Natural killer cell treated with Interleukin-12 subunit alpha and Interleukin-12 subunit beta and Interleukin-15 and Interleukin-18, amount 100 ng/mL, for 72 hours (primary cell): ENCODE results near the gene NUDT16L1. TPM values are rescaled to one million over a fixed set of nuclear protein-coding genes. Genes with fewer than 3 reads are reported as not detected.

ENCODE experiments used
- ATAC-seq, 2 donors: fragments of 150-1000 bp; cut with Tn5 transposase in 1 of 2; sonication (Bioruptor Pico), chemical (Tn5 transposase) in 1 of 2; 2 replicates each; pipeline ENCODE4 v1.10.0; 2021
- DNase-seq: peaks from one replicate; pipeline ENCODE4 v3.0.0; 2022; ENCODE audit warnings: low spot score
- H3K27ac Mint-ChIP-seq, 2 donors: 1 replicate in 1 of 2; 2 replicates in 1 of 2; pipeline ENCODE4 v1.8.0; 2022; ENCODE audit warnings: mixed read lengths in 2 of 2, mild to moderate bottlenecking in 1 of 2, moderate library complexity in 1 of 2
- H3K27me3 Mint-ChIP-seq, 2 donors: 1 replicate in 1 of 2; 2 replicates in 1 of 2; pipeline ENCODE4 v1.8.0; 2022; ENCODE audit warnings: mixed read lengths in 2 of 2
- H3K36me3 Mint-ChIP-seq: one replicate; pipeline ENCODE4 v1.8.0; 2022; ENCODE audit warnings: mixed read lengths
- H3K4me1 Mint-ChIP-seq, 2 donors: 1 replicate in 1 of 2; 2 replicates in 1 of 2; pipeline ENCODE4 v1.8.0; 2022; ENCODE audit warnings: low read depth in 2 of 2, mixed read lengths in 2 of 2, mild to moderate bottlenecking in 1 of 2
- H3K4me3 Mint-ChIP-seq: one replicate; pipeline ENCODE4 v1.8.0; 2022; ENCODE audit warnings: mixed read lengths
- H3K9me3 Mint-ChIP-seq: 2 replicates; pipeline ENCODE4 v1.8.0; 2022; ENCODE audit warnings: mixed read lengths
- total RNA-seq, 2 donors: library from RNA; stranded (reverse); gene quantifications; one replicate each; pipeline ENCODE4 v1.2.3, GENCODE V29; 2022

NUDT16L1 gene
- total RNA-seq, 2 donors from 2014 or later = 37.3 to 57.0 TPM

DNA sequence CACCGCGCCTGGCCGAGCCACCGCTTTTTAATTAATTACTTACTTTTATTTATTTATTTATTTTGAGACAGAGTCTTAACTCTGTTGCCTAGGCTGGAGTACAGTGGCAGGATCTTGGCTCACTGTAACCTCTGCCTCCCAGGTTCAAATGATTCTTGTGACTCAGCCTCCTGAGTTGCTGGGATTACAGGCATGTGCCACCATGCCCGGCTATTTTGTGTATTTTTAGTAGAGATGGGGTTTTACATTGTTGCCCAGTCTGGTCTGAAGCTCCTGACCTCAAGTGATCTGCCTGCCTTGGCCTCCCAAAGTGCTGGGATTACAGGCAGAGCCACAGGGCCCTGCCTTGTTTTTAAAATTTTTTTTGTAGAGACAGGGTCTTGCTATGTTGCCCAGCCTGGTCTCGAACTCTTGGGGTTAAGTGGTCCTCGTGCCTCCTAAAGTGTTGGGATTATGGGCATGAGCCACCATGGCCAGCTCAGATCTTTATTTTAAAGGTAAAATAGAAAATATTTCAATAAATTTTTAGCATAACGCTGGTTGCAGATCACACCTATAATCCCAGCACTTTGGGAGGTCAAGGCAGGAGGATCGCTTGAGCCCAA, 18.3 kb upstream of the NUDT16L1 start:
- Mint-ChIP-seq H3K4me1 (peaks cover 19 to 22% of the 10 kb centered on the region in 2 donors), H3K4me3 (peak overlapping the region; percentile 68), H3K36me3 (no peaks in the 10 kb centered on the region), H3K27me3 (no peaks in the 10 kb centered on the region), H3K9me3 (no peaks in the 10 kb centered on the region), H3K27ac (peak overlapping the region; percentile 73 to 86)
- ATAC-seq (no peak), DNase-seq (no peak)

DNA sequence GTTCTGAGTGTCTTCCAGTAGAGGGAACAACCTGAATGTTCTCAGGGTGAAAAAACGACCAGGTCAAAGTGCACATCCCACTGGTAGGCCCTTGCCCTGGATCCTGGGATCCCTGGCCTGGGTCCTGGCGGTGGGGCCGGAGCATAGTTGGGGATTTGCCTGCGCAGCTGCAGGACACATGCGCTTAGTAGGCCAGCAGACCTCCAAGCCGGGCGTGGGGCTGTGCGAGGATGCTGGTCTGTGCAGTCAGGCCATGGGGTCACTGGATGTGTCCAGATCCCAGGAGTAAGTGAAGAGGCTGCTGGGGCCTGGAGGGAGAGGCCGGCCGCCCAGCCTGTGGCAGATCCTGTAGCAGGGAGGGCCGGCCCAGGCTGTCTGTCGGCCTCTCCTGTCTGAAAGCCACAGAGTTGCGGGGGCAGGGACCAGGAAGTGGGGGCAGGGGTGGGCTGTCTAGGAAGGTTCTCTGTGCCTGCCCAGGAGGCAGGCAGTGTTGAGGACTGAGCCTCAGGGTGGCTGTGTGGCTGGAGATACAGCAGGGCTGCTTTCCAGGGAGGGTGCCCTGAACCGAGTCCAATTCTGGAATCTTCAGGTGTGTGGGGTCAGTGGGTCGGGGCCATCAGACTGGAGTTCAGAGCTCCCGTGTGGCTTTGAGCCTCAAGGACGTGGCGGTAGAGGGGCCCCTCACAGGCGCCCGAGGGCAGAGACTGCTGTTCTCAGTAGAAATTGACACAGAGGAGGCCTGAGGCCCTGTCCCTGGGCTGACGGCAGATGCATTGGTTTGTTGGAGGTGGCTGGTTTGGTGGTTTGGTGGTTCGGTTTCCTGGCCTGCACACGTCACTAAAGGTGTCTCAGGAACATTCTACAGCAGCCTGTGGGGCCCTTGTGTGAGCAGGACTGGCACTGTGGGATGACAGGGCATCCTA, 17.2 kb upstream of the NUDT16L1 start:
- Mint-ChIP-seq H3K27me3 (no peaks in the 10 kb centered on the region), H3K4me3 (peak overlapping the region; percentile 68), H3K27ac (peak overlapping the region; percentile 73 to 86), H3K4me1 (peaks cover 19 to 22% of the 10 kb centered on the region in 2 donors), H3K9me3 (no peaks in the 10 kb centered on the region), H3K36me3 (no peaks in the 10 kb centered on the region)
- ATAC-seq = peak; percentile 79 to 84
- DNase-seq = no peak

DNA sequence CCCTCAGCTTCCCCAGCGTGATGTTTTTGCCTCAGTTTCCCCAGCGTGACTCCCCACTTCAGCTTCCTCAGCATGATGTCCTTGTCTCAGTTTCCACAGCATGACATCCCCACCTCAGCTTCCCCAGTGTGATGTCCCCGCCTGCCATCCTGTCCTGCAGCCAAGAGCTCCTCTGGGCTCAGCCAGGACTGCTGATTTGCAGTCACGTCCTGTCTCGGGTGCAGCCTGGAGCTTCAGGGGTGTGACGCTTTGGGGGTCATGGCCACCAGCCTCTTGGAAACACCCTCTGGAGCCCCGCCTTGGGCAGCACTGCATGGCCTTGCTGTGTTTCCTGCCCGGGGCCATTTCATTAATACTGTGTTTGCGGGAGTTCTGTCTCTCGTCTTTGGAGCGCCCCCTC, 16.5 kb upstream of the NUDT16L1 start:
- H3K36me3 Mint-ChIP-seq = no peaks in the 10 kb centered on the region
- no peak for DNase-seq
- H3K9me3 Mint-ChIP-seq = no peaks in the 10 kb centered on the region
- H3K27ac Mint-ChIP-seq = peak overlapping the region; percentile 73 to 86
- H3K4me1 Mint-ChIP-seq = peaks cover 19 to 22% of the 10 kb centered on the region in 2 donors
- H3K27me3 Mint-ChIP-seq = no peaks in the 10 kb centered on the region
- H3K4me3 Mint-ChIP-seq = peak overlapping the region; percentile 68
- peak in 1 of 2 donors; percentile 12 for ATAC-seq

DNA sequence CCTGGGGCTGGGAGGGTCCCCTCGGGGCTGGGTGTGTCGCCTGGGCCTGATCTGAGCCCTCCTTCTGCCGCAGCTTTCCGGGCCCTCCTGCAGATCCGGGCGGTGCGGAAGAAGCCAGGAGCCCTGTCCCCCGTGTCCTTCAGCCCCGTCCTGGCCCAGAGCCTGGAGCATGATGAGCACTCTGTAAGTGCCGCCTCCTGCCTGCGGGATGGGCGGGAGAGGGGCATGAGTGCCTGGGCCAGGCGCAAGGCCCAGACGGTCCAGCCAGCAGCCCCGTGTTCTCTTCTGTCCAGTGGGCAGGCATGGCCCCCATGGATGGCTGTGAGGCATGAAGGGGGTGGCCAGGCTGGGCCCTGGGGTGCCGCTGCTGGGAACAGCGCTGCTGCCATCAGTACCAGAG, 16.0 kb upstream of the NUDT16L1 start:
- no peaks in the 10 kb centered on the region for H3K36me3 Mint-ChIP-seq

DNA sequence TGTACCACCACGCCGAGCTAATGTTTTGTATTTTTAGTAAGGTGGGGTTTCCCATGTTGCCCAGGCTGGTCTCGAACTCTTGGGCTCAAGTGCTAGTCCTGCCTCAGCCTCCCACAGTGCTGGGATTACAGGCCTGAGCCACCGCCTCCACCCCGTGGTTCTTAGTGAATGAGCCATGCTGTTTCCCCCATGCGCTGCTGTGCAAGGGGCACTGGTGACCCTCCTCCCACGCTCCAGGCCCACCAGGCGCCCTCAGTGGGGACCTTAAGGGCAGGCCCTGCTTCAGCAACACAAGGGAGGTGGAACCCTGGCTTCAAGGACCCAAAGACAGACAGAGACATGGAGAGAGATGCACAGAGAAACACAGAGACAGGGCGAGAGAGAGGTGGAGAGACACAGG, 15.4 kb upstream of the NUDT16L1 start:
- Mint-ChIP-seq H3K4me3 (no peak overlapping the region), H3K9me3 (no peaks in the 10 kb centered on the region), H3K27ac (no peak overlapping the region), H3K27me3 (no peaks in the 10 kb centered on the region), H3K36me3 (no peaks in the 10 kb centered on the region), H3K4me1 (peaks cover 19 to 22% of the 10 kb centered on the region in 2 donors)
- DNase-seq = no peak
- ATAC-seq = no peak

More for the DNA sequence above, 16.0 kb upstream of the NUDT16L1 start:
- DNase-seq = no peak
- Mint-ChIP-seq H3K27ac (peak overlapping the region; percentile 73 to 86), H3K4me3 (no peak overlapping the region), H3K9me3 (no peaks in the 10 kb centered on the region), H3K4me1 (peaks cover 19 to 22% of the 10 kb centered on the region in 2 donors), H3K27me3 (no peaks in the 10 kb centered on the region)
- no peak for ATAC-seq

DNA sequence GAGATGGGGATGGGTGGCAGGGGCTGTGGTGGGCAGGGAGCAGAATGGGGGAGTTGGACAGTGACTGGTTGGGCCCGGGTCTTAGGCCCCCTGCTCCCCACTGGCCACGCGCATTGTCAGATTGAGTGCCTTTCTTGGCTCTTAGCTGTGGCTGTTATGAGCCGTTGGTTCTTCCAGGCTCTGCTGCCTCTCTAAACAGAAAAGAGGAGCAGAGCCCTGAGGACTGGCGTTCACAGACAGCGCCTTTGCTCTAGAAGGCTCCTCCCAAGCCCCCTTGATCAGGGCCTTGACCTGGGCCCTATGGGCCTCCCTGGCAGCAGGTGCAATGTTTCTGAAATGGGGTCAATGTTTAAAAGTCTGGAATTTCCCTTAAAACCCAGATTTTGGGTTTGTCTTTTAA, 14.8 kb upstream of the NUDT16L1 start:
- Mint-ChIP-seq H3K4me3 (no peak overlapping the region), H3K4me1 (peaks cover 19 to 22% of the 10 kb centered on the region in 2 donors), H3K27ac (no peak overlapping the region), H3K27me3 (no peaks in the 10 kb centered on the region), H3K36me3 (no peaks in the 10 kb centered on the region), H3K9me3 (no peaks in the 10 kb centered on the region)
- DNase-seq = no peak
- ATAC-seq = no peak

DNA sequence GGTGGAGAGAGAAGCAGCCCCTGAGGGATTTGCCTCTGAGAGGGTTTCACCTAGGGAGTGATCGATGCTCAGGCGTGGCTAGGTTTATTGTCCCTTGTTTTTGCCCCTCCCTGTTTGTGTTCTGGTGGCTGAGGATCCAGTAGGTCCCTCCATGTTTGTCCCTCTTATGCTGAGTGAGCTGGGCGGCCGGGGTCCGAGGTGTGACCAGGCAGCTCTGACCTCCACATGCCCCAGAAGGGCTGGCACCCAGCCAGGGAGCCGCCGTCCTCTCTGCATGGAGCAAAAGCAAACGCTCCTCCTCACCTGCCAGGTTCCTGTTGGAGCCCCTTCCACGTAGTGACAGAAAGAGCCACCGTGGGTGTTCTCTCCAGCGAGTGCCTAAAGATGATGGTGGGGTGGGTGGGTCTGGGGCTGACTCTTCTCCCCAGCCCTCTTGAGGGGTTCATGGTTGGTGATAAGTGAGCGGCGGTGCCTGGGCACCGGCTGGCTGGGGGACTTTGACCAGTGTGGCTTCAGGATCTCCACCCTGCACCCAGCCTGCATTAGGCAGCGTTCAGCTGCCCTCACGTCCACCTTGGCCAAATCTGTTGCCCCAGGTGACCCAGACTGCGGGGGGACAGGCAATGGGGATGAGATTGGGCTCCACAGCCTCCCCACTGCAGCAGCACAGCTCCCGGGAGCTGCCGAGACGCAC, 14.1 kb upstream of the NUDT16L1 start:
- Mint-ChIP-seq H3K4me1 (peaks cover 19 to 22% of the 10 kb centered on the region in 2 donors), H3K27me3 (no peaks in the 10 kb centered on the region), H3K27ac (no peak overlapping the region), H3K9me3 (no peaks in the 10 kb centered on the region), H3K4me3 (no peak overlapping the region), H3K36me3 (no peaks in the 10 kb centered on the region)
- no peak for DNase-seq
- no peak for ATAC-seq

DNA sequence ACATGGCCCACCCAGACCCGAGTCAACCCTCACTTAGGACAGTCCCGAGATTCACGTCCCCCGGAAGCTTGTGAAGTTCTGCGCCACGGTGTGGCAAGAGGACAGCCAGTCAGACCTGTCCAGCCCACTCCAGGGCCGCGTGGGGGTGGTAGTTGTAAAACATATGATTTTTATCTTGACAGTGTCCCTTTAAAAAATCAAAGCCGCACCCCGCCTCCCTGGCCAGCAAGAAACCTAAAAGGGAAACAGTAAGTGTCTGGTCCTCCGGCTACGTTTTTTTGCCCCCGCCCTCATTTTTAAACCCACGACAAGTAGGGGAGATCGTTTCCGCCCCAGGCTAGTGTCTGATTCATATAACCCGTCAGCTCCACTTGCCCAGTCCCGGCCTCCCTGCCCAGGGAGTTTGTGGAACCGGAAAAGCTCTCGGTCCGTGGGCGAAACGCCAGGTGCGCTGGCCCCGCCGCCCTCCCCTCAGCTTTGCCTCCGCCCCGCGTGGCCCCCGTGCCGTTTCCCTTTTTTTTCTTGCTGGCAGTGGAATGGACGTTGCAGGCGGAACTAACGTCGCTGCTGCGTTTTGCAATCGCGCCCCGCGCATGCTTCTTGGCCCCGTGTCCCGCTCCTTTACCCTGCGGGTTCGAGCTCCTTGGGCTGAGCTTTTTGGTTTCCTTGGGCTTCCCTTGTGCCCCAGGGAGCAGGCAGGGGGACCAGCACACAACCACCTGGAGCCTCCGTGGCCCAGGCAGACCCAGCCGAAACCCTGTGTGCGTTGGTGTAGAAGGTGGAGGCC, 13.3 kb upstream of the NUDT16L1 start:
- DNase-seq (no peak), ATAC-seq (no peak)
- no peaks in the 10 kb centered on the region for H3K27me3 Mint-ChIP-seq
- no peak overlapping the region for H3K27ac Mint-ChIP-seq
- no peaks in the 10 kb centered on the region for H3K9me3 Mint-ChIP-seq
- H3K4me1 Mint-ChIP-seq = peaks cover 19 to 22% of the 10 kb centered on the region in 2 donors
- no peaks in the 10 kb centered on the region for H3K36me3 Mint-ChIP-seq
- no peak overlapping the region for H3K4me3 Mint-ChIP-seq

DNA sequence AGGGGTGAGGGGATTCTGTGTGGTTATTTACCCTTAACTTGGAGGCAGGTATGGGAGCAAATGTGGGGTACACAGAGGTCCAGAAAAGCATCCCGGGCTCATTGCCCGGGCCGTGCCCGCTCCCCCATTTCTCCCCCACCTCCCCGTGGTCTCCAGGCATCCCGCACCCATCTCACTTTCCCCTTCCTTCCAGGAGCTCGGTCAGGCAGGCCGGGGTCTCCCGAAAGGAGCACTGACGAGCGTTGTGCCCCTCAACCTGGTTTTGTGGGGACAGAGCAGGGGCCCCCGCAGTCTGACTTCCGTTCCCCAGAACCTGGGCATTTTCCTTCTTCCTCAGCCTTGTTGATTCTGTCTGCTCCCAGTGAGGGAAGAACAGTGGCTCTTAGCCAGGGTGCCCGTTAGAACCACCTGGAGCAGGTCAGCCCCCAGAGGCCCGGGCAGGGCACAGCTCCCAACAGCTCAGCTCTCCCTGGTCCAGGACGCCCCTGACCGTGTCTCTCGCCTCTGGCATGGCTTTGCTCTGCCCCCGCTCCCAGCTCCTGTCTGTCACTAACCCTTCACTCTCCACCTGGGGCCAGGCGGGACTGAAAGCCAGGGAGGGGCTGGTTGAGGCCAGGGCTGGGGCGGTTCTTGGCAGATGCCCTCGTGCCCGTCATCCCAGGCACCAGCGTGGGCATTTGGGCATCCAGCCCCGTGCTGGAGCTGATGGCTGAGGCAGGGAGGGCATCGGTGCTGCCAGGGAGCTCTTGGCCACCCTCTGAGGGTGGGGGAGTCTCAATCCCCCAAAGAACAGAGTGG, 12.5 kb upstream of the NUDT16L1 start:
- ATAC-seq (no peak), DNase-seq (no peak)
- Mint-ChIP-seq H3K36me3 (no peaks in the 10 kb centered on the region), H3K27ac (peak overlapping the region in 1 of 2 donors; percentile 35), H3K27me3 (no peaks in the 10 kb centered on the region), H3K4me1 (peaks cover 12 to 16% of the 10 kb centered on the region in 2 donors), H3K4me3 (no peak overlapping the region), H3K9me3 (no peaks in the 10 kb centered on the region)

DNA sequence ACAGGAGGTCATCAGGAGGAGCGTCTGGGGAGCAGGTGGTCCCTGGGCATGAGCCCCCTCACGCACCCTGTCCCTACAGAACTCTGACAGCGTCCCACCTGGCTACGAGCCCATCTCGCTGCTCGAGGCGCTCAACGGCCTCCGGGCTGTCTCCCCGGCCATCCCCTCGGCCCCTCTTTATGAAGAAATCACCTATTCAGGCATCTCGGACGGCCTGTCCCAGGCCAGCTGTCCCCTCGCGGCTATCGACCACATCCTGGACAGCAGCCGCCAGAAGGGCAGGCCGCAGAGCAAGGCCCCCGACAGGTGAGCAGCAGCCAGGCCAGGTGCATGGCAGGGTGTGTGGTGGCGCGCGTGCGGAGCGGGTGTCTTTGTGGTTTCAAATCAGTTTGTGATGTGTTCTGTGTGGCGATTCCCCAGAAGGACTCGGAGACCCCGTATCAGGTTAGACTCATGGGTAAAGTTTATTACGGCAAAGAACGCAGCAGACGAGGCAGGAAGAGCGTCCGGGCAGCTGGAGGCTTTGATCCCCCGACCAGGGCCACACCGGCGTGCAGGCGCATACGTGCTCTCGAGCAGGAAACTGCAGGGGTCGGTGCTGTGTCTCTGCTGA, 11.8 kb upstream of the NUDT16L1 start:
- Mint-ChIP-seq H3K27me3 (no peaks in the 10 kb centered on the region), H3K4me1 (peaks cover 5 to 9% of the 10 kb centered on the region in 2 donors), H3K36me3 (no peaks in the 10 kb centered on the region), H3K27ac (peak overlapping the region in 1 of 2 donors; percentile 35), H3K9me3 (no peaks in the 10 kb centered on the region), H3K4me3 (no peak overlapping the region)
- no peak for DNase-seq
- ATAC-seq = no peak

DNA sequence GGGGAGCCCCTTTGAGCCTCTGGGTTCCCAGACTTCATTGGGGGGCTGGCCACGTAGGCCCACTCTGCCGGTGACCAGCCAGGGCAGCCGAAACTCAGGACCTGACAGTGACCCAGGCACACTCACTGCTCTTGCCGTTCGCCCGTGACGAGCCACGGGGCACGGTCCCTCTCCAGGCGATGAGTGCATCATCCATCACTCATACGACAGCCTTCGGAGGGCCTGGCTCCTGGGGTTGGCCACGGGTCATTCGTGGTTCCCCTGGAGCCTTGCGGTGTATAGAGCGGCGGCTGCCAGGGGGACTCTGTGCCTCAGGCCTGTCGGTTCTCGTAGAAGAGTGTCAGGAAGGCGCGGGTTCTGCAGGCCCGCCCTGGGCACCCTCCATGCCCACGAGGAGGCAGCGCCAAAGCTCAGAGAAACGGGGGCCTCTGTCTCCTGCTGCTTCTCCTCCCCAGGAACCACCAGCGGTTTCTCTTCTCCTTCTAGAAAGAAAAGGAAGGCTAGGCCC, 11.2 kb upstream of the NUDT16L1 start:
- Mint-ChIP-seq H3K27me3 (no peaks in the 10 kb centered on the region), H3K4me3 (no peak overlapping the region), H3K9me3 (no peaks in the 10 kb centered on the region), H3K36me3 (no peaks in the 10 kb centered on the region), H3K4me1 (peaks cover 0 to 4% of the 10 kb centered on the region in 2 donors), H3K27ac (no peak overlapping the region)
- no peak for ATAC-seq
- DNase-seq = no peak

DNA sequence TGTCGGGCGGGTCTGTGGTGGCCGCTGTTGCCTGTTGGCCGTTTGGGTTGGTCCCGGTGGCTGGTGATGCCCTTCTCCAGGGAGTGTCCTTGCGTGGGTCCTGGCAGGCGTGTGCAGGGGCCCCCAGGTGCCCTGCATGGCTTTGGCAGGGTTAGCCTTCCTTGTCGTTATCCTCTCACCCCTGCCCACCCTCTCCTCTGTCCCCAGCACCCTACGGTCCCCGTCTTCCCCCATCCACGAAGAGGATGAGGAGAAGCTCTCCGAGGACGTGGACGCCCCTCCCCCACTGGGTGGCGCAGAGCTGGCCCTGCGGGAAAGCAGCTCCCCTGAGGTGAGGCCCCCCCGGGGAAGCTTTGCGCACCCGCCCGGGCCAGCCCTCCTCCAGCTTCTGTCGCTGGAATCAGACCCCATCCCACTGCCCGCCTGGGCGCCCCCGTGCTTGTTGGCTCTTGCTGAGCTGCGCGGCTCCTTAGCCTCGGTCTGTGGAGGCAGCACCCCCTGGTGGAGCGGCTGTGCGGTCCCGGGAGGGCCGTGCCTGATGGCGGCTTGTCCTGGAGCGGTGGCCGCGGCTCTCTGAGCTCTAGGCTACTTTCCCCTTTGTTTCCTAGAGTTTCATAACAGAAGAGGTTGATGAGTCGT, 10.6 kb upstream of the NUDT16L1 start:
- Mint-ChIP-seq H3K36me3 (no peaks in the 10 kb centered on the region), H3K4me3 (no peak overlapping the region), H3K9me3 (no peaks in the 10 kb centered on the region), H3K27ac (no peak overlapping the region), H3K4me1 (peaks cover 0 to 4% of the 10 kb centered on the region in 2 donors), H3K27me3 (no peaks in the 10 kb centered on the region)
- ATAC-seq = no peak
- no peak for DNase-seq
